Fibroblast of villous mesenchyme (primary cell): ENCODE data around the gene NKG7. TPM values are rescaled to one million over a fixed set of nuclear protein-coding genes. Genes with fewer than 3 reads are reported as not detected.
"Not testable (repeated sequence)": the region's sequence is repeated elsewhere in the genome, so short reads cannot be mapped to it uniquely, and the experiment has no call there.

Source experiments
- DNase-seq: peaks from one replicate; pipeline ENCODE4 v3.0.0-alpha.2; 2010; ENCODE audit warnings: low read depth
- H3K4me3 ChIP-seq: 2 replicates; pipeline ENCODE4 v1.5.1; 2011; ENCODE audit warnings: low read depth, mild to moderate bottlenecking, low read length
- total RNA-seq: library from RNA; depleted of rRNA; stranded (reverse); fragments of >200 nt; gene quantifications from 2 replicates; pipeline ENCODE4 v1.2.3, GENCODE V29; 2012
- TF ChIP-seq, protein P1 (sequence below): IDR thresholded peaks from 2 replicates; pipeline ENCODE4 v1.5.1; 2012; ENCODE audit warnings: low read depth, mild to moderate bottlenecking, low read length; ENCODE audit not compliant: insufficient read depth

The NKG7 gene
- total RNA-seq, 1 donor, result not detected

DNA sequence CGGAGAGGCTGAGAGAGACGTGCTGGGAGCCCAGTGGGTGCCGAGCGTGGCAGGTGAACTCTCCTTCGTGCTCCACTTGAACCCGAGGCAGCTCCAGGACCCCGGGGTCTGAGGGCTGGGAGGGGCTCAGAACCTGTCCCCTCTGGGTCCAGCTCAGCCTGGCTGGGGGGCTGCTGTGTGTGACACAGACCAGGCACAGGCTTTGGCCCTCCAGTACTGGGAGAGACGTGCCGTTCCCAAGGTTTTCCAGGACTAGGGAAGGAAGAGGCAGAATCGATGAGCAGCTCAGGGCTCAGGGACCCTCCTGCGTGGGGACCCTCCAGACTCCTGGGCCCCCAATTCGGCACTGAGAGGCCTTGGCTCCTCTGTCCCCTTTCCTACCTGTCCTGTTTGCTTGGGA lies 42.7 kb upstream of the NKG7 start:
- H3K4me3 ChIP-seq, result no peak overlapping the region
- TF ChIP-seq, protein P1, sequence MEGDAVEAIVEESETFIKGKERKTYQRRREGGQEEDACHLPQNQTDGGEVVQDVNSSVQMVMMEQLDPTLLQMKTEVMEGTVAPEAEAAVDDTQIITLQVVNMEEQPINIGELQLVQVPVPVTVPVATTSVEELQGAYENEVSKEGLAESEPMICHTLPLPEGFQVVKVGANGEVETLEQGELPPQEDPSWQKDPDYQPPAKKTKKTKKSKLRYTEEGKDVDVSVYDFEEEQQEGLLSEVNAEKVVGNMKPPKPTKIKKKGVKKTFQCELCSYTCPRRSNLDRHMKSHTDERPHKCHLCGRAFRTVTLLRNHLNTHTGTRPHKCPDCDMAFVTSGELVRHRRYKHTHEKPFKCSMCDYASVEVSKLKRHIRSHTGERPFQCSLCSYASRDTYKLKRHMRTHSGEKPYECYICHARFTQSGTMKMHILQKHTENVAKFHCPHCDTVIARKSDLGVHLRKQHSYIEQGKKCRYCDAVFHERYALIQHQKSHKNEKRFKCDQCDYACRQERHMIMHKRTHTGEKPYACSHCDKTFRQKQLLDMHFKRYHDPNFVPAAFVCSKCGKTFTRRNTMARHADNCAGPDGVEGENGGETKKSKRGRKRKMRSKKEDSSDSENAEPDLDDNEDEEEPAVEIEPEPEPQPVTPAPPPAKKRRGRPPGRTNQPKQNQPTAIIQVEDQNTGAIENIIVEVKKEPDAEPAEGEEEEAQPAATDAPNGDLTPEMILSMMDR, result no peak
- no peak for DNase-seq

DNA sequence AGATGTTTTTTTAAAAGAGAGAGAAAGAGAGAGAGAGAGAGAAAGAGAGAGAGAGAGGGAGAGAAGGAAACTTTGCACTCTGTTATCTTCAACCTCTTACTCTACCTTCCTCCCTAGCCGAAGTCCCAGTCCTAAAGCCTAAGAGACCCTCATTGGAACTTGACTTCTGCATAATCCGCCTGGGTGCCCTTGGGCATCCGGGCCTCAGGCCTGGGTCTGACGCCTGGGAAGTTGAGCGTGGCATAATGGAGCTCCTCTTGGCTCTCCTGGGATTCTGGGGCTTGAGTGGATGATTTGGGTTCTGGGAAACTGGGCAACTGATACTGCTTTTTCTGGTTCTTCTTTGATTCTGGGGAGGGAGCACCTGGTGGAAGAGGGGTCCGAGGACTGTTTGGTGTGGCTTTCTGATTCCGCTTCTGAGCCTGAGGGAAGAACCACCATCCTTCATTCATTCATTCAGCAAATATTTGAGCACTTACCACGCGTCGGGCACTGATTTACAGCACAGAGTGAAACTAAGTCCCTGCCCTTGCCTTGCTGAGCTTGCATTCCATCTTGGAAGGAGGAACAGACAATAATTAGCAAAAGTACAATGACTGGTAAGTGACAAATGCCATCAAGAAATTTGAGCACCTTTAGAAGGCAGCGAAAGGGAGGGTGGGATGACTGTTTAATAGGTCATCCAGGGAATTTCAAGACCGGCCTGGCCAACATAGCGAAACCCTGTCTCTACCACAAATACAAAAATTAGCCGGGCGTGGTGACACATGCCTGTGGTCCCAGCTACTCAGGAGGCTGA lies 38.7 kb upstream of the NKG7 start:
- TF ChIP-seq, protein P1, result no peak
- no peak overlapping the region for H3K4me3 ChIP-seq
- no peak for DNase-seq

DNA sequence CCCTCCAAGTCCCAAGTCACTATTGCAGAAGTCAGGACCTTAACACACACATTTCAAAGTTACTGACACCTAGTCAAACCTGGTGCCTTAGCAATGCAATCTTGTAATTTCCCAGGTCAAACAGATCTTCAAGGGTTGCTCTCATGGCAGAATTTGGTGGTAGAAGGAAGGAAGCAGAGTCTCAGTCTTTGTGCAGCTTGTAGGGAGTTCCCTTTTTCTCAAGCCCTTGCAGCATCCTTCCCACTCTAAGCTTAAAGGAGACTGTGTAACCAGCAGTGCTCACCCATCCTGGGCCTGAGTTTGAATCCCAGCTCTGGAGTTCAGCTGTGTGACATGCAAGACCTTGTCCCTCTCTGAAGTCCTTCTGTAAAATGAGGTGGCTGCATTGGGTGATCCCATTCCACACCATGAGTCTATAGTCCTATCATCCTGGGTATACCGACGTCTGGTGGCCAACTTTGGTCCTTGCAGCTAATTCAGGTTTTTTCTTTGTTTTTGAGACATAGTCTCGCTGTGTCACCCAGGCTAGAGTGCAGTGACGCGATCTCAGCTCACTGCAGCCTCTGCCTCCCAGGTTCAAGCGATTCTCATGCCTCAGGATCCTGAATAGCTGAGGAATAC lies 35.2 kb upstream of the NKG7 start:
- H3K4me3 ChIP-seq, result no peak overlapping the region
- DNase-seq, result peak; percentile 13
- TF ChIP-seq, protein P1, result peak; percentile 42

DNA sequence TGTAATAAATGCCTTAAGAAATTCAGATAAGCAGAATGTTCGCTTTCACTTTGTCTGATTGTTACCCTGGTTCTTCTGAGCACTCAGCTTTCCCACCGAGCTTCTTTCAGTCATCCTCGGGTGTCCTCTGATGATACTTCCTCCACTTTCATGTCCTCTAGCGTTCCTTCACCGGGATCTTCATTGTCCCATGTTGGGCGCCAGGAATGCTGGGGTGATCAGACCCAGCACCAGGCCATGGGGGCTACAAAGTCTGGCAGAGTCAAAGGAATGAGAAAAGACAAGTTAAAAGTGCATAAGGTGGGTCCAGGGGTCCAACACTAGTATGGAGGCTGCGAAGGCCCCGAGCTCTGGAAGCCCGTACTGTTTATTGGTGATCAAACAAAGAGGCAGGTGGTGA lies 29.7 kb upstream of the NKG7 start:
- H3K4me3 ChIP-seq, result no peak overlapping the region
- TF ChIP-seq, protein P1, result no peak

DNA sequence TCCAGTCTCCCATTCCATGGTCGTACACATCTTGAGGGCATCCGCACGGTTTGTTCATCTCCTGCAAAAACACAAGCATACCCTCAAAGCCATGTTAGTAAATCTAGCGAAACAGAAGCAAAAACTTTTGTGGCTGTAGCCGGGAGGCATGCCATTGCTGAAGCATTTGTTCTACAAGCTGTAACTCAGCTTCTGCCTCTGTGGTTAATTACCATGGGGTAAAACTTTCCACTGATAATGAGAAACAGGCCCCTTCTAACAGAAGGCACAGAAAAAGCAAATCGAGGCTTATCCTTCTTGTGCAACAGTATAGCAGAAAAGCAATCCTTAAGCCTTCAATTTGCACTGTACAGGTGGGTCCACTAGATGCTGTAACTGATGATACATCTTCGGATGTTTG lies 27.5 kb upstream of the NKG7 start:
- H3K4me3 ChIP-seq, DNase-seq: not testable (repeated sequence)

More for the DNA sequence above, 29.7 kb upstream of the NKG7 start:
- no peak for DNase-seq

DNA sequence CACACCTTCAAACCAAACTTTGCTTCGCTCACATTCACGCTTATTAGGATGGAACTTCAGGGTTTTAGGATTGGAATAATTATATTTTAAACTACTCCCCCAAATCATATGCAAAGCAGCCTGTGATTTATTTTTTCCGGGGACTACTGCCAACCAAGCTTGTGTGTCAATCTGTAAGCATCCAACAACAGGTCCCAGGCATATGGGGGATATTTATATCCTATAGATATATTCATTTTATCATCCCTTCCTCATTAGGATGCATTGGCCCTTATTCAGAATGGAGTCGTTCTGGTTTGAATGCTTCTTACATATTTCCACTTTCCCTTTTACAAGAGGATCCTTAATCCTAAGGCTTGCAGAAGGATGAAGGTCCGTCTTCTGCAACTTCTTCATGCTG lies 26.8 kb upstream of the NKG7 start:
- TF ChIP-seq, protein P1, result no peak
- H3K4me3 ChIP-seq, result no peak overlapping the region
- no peak for DNase-seq

DNA sequence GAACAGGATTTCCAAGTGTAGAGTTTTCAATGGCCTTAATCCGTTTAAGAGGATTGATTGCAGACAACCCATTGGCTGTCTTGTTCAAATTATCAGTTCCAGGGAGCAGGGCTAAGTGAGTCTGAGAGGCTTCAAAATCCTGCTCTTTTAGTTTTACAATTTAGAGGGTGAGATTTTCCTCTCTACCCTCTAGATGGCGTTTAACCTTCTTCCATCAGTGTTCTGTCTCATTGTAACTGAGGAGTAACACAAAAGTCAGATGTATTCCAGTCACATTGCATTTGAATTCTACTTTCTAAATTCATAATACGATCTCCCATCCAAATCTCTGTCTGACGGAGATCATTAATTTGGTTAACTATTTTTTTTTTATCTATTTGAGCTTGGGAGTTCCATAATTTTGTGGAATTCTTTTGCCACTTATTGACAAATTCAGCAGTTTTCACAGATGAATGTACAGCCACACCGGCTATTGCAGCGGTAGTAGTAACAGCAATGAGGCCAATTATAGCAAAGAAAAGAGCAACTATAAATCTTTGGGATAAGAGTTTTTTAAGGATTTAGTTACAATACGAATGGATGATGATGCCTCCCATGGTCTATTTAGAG lies 25.7 kb upstream of the NKG7 start:
- TF ChIP-seq, protein P1, result peak; percentile 60
- peak; percentile 20 for DNase-seq
- no peak overlapping the region for H3K4me3 ChIP-seq

DNA sequence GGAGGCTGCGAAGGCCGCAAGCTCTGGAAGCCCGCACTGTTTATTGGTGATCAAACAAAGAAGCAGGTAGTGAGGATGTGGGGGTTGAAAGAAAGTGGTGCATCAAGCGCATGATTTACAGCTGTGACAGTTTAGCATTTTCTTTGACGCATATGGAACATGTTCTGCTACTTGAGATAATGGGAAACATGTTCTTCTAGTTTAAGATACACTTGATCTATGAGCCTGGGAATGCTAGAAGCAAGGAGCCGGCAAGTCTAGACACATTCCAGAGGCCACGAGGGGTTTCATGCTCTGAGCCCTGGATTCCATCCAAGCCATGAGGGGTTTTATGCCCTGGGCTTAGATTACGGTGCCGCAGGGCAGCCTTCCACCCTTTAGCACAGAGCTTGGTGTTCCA lies 25.0 kb upstream of the NKG7 start:
- not testable (repeated sequence) for DNase-seq, H3K4me3 ChIP-seq
